GM10248 (cell line): Measurements from ENCODE around the gene NFAM1.

Source experiments
- CTCF ChIA-PET: fragments of 300-600 bp; sonication (Branson Sonifier 250); formaldehyde crosslinking; extraction: SDS; loops from one replicate; lab custom pipeline; 2021; ENCODE audit warnings: antibody characterized with exemption; lab: Yijun Ruan, JAX
- POLR2A ChIA-PET: fragments of 350-650 bp; sonication (Branson Sonifier 250); formaldehyde crosslinking; extraction: SDS; loops from one replicate; lab custom pipeline; 2020; ENCODE audit warnings: antibody characterized with exemption; lab: Yijun Ruan, JAX
- DNase-seq: peaks from one replicate; pipeline ENCODE4 v3.0.0; 2012; ENCODE audit errors: extremely low spot score
- TF ChIP-seq, protein P1 (sequence below): IDR thresholded peaks from 2 replicates; pipeline ENCODE4 v1.5.1; 2012; ENCODE audit warnings: mild to moderate bottlenecking, low read depth; ENCODE audit errors: extremely low read depth, missing control alignments, control extremely low read depth

Gene NFAM1

DNA sequence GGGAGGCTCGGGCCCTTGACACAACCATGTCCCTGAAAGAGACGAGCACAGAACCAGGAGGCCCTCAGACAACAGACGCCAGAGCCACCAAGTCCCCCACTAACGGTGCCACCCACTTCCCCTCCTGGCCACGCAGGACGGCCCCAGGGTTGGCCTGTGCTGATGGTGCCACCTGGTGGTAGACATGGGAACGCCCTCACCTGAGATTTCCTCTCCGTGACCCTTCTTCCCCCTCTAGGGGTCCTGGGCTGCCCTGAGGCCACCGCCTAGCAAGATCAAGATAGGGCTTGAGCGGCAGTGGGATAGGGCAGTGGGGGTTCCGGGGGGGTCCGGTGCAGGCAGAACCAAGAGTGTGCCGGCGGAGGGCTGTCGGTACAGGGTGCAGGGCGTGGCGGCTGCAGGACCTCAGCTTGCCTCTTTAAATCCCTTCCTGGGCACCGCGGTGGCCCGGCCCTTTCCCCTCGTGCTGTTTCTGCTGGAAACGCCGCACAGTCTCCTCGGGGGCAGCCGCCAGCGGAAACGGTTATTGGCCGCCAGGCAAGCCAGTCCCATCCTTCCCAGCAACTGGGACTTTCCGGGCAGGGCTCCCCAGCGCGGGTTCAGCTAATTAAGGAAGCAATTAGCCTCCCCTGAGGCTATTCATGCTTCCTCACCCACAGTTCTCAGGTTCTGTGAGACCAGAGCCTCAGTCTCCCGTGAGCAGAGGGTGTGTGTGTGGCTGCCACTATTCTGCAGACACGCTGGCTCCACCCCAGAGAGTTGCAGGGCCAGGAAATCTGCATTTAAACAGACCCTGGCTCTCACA is 5.5 kb upstream of the NFAM1 start:
- TF ChIP-seq, protein P1, sequence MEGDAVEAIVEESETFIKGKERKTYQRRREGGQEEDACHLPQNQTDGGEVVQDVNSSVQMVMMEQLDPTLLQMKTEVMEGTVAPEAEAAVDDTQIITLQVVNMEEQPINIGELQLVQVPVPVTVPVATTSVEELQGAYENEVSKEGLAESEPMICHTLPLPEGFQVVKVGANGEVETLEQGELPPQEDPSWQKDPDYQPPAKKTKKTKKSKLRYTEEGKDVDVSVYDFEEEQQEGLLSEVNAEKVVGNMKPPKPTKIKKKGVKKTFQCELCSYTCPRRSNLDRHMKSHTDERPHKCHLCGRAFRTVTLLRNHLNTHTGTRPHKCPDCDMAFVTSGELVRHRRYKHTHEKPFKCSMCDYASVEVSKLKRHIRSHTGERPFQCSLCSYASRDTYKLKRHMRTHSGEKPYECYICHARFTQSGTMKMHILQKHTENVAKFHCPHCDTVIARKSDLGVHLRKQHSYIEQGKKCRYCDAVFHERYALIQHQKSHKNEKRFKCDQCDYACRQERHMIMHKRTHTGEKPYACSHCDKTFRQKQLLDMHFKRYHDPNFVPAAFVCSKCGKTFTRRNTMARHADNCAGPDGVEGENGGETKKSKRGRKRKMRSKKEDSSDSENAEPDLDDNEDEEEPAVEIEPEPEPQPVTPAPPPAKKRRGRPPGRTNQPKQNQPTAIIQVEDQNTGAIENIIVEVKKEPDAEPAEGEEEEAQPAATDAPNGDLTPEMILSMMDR: peak; percentile 95
- ChIA-PET POLR2A (interaction anchor here (0.5 kb wide), 2 partner anchors 422 to 506 kb away, joined by 3 to 8 read pairs; no protein-coding TSS in a partner anchor), CTCF (interaction anchor here (0.7 to 5.9 kb wide), 19 partner anchors 9 to 740 kb away, joined by 3 to 80 read pairs (median 5); no protein-coding TSS in a partner anchor)
- peak; percentile 86 for DNase-seq

DNA sequence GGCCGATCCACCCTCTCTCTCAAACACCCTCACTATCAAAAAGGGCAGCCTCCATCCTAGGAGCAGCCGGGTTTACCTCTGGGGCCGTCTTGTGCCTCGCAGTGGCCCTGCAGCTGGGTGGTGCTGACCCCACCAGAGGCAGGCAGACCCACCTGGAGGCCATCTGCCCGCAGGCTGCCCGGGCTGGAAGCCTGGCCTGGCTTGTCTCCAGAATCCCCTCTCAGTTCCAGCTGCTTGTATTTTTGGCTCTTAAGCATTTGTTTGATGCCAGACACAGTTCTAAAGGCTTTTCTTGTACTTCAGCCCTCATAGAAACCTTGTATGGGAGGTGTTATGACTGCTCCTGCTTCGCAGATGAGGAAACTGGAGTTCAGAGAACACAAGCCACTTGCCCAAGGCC is 4.2 kb upstream of the NFAM1 start:
- TF ChIP-seq, protein P1: no peak
- ChIA-PET CTCF (interaction anchor here (0.6 to 5.9 kb wide), 12 partner anchors 8 to 739 kb away, joined by 3 to 80 read pairs (median 4); partner anchors contain the start of gene NDUFA6), POLR2A (interaction anchor here (0.6 kb wide), 1 partner anchor 27 kb away, joined by 13 read pairs; no protein-coding TSS in a partner anchor)
- no peak for DNase-seq

DNA sequence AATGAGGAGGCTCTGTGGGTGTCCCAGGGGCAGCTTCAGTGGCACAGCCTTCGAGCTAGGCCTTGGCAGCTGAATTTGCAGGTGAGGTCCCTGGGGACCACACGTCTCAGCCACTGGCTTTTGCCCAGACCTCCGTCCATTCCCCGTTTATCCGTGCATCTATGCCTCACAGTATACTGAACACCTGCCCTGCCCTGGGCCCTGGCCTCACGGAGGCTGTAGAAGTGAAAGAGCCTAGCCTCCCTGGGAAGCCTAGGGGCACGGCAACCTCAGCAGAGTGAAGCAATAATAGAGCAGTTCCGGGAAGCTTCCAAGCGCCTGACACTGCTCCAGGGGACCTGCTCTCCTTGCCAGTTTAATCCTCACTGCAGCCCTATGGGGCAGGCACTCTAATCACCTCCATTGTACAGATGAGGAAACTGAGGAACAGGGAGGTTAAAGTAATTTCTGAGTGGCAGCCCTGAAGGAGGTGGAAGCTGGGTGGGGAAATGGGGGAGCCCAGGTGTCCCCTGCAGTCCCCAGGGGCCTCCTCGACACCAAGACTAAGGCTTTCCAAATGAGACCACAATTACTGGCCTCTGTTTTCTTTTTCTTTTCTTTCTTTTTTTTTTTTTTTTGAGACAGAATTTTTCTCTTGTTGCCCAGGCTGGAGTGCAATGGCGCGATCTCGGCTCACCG is 2.7 kb upstream of the NFAM1 start:
- ChIA-PET CTCF (interaction anchor here (1.0 to 5.9 kb wide), 7 partner anchors 10 to 738 kb away, joined by 3 to 80 read pairs (median 6); partner anchors contain the start of gene NDUFA6), POLR2A (no interaction called here)
- no peak for DNase-seq
- TF ChIP-seq, protein P1: no peak

DNA sequence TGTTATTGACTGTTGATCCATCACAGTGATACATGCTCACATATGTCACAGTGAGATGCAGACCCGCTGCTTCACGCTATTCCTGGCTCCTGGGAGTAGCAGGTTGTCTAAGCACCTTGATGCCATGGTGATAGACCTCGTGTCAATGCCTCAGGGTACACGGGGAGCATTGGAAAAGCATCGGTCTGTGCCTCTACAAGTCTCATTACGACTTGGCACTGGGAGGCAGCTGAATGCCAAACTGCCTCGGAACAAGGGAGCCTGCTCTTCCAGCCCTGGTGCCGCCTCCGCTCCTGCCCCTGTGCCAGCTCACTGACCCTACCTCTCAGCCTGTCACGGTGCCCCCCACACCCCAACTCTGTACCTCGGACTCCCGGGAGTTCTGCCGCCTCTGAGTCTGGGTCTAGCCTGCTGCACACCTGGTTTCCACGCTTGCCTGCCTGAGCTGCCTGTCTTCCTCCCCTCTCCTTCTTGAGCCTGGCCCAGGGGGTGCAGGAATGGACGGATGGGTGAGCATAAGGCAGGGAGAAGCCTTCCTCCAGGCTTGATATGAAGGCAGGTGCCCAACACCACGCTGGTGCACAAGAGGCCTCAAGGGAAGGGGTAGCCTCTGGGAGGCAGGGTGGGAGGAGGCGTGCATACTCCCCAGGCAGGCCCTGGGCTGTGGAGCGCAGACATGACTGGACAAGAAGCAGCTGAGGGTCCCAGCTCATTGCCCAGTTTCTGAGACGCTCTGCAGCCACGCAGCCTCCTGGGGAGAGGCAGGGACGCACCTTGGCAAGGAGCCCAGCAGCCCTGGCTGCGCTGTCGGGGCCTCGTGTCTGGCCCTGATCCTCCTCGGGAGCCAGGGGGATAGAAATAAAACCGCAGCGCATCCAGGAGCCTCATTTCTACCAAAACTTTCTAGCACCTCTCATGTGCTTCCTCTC is 1.8 kb upstream of the NFAM1 start:
- TF ChIP-seq, protein P1: no peak
- POLR2A ChIA-PET: no interaction called here
- DNase-seq: no peak
- CTCF ChIA-PET: interaction anchor here (1.0 to 4.2 kb wide), 4 partner anchors 9 to 39 kb away, joined by 3 to 18 read pairs (median 4); no protein-coding TSS in a partner anchor

DNA sequence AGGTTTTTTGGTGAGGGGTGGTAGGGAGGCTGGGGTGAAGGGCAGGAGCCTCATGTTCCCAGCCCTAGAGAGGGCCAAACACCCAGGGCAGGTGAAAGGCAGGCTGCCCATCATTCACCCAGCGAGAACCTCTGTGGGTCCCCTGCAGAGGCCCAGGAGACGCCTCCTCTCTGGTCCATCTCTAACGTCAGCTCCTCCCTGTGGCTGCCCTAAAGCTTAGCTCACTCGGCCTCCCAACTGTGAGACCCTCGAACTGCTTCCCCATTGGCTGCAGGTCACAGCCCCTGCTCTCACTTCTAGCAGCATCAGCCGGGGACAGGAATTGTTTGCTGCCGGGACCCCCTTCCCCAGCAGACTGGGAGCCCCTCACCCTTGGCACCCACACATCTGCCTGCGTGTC is 615 bp upstream of the NFAM1 start:
- ChIA-PET POLR2A (interaction anchor here (0.6 kb wide), 1 partner anchor 9 kb away, joined by 5 read pairs; no protein-coding TSS in a partner anchor), CTCF (interaction anchor here (1.8 to 4.2 kb wide), 3 partner anchors 11 to 492 kb away, joined by 4 to 18 read pairs (median 17); no protein-coding TSS in a partner anchor)
- DNase-seq: no peak
- TF ChIP-seq, protein P1: no peak
